CD14-positive monocyte (primary cell): ENCODE data around the gene PCED1A. TPM values are rescaled to one million over a fixed set of nuclear protein-coding genes. Genes with fewer than 3 reads are reported as not detected.

Experiments used
- DNase-seq, 3 donors: peaks; one replicate each; pipeline ENCODE4 v3.0.0-alpha.2; 2011 to 2022
- H2AFZ ChIP-seq: 2 replicates; pipeline ENCODE4 v1.6.0; 2012; ENCODE audit warnings: mild to moderate bottlenecking, low read depth, low read length, inconsistent platforms; ENCODE audit not compliant: insufficient read depth, poor library complexity, severe bottlenecking
- H3K27ac ChIP-seq, 2 donors: 1 replicate in 1 of 2; 2 replicates in 1 of 2; pipeline ENCODE4 v1.5.1; 2012 to 2013; ENCODE audit warnings: low read length in 2 of 2, control low read depth in 1 of 2, inconsistent platforms in 1 of 2, low read depth in 1 of 2, mild to moderate bottlenecking in 1 of 2
- H3K27me3 ChIP-seq, 2 donors: one replicate each; pipeline versions ENCODE4 v1.6.0 to v1.6.1; 2011 to 2013; ENCODE audit warnings: low read length in 2 of 2; ENCODE audit not compliant: control insufficient read depth in 2 of 2, insufficient read depth in 2 of 2
- H3K36me3 ChIP-seq, 2 donors: replicated peaks in 1 of 2; 1 replicate in 1 of 2; 2 replicates in 1 of 2; pipeline versions ENCODE4 v1.5.1 to v1.6.1; 2012 to 2013; ENCODE audit warnings: low read length in 2 of 2, control low read depth in 1 of 2, inconsistent platforms in 1 of 2, mild to moderate bottlenecking in 1 of 2; ENCODE audit not compliant: insufficient read depth in 2 of 2, control insufficient read depth in 1 of 2
- H3K4me1 ChIP-seq, 2 donors: 1 replicate in 1 of 2; 2 replicates in 1 of 2; pipeline versions ENCODE4 v1.5.1 to v1.6.1; 2012 to 2013; ENCODE audit warnings: low read length in 2 of 2, control low read depth in 1 of 2, inconsistent platforms in 1 of 2, mild to moderate bottlenecking in 1 of 2, moderate library complexity in 1 of 2; ENCODE audit not compliant: insufficient read depth in 2 of 2, control insufficient read depth in 1 of 2
- H3K4me2 ChIP-seq: replicated peaks from 2 replicates; pipeline ENCODE3; 2012; ENCODE audit warnings: low read length, moderate library complexity, mild to moderate bottlenecking; ENCODE audit not compliant: poor library complexity, severe bottlenecking; ENCODE audit errors: extremely low read depth
- H3K4me3 ChIP-seq, 3 experiments: fragments of 200-600 bp in 1 of 3; sonication (generic) in 1 of 3; replicated peaks in 1 of 3; 1 replicate in 2 of 3; 2 replicates in 1 of 3; pipeline ENCODE4 v1.5.1; 2011 to 2013; ENCODE audit warnings: low read length in 3 of 3, mild to moderate bottlenecking in 3 of 3, control low read depth in 2 of 3, low read depth in 2 of 3, inconsistent platforms in 1 of 3, moderate library complexity in 1 of 3
- H3K79me2 ChIP-seq: 2 replicates; pipeline ENCODE4 v1.6.0; 2012; ENCODE audit warnings: mild to moderate bottlenecking, control low read depth, inconsistent platforms, low read length, moderate library complexity; ENCODE audit not compliant: insufficient read depth
- H3K9ac ChIP-seq: 2 replicates; pipeline ENCODE4 v1.6.0; 2017; ENCODE audit warnings: low read length, mild to moderate bottlenecking; ENCODE audit not compliant: insufficient read depth, poor library complexity, severe bottlenecking
- H3K9me3 ChIP-seq, 2 donors: replicated peaks in 1 of 2; 1 replicate in 1 of 2; 2 replicates in 1 of 2; pipeline versions ENCODE4 v1.5.1 to v1.6.1; 2012 to 2013; ENCODE audit warnings: low read length in 2 of 2, control low read depth in 1 of 2; ENCODE audit not compliant: control insufficient read depth in 1 of 2, insufficient read depth in 1 of 2
- H4K20me1 ChIP-seq: 2 replicates; pipeline ENCODE4 v1.6.0; 2012; ENCODE audit warnings: mild to moderate bottlenecking, low read length, control low read depth, moderate library complexity; ENCODE audit not compliant: insufficient read depth
- H3K27ac Mint-ChIP-seq, 7 donors: one replicate each; pipeline ENCODE4 v1.8.0; 2020; ENCODE audit warnings: mild to moderate bottlenecking in 7 of 7, mixed read lengths in 7 of 7, moderate library complexity in 6 of 7, inconsistent platforms in 2 of 7
- H3K27me3 Mint-ChIP-seq, 3 donors: one replicate each; pipeline ENCODE4 v1.8.0; 2021 to 2022; ENCODE audit warnings: low read depth in 3 of 3, mild to moderate bottlenecking in 3 of 3, mixed read lengths in 3 of 3, moderate library complexity in 3 of 3, inconsistent platforms in 1 of 3
- H3K36me3 Mint-ChIP-seq, 2 donors: one replicate each; pipeline ENCODE4 v1.8.0; 2020; ENCODE audit warnings: mixed read lengths in 2 of 2, inconsistent platforms in 1 of 2, mild to moderate bottlenecking in 1 of 2
- H3K4me1 Mint-ChIP-seq: one replicate; pipeline ENCODE4 v1.8.0; 2020; ENCODE audit warnings: mild to moderate bottlenecking, mixed read lengths
- H3K4me3 Mint-ChIP-seq, 2 donors: one replicate each; pipeline ENCODE4 v1.8.0; 2020; ENCODE audit warnings: mild to moderate bottlenecking in 2 of 2, mixed read lengths in 2 of 2, moderate library complexity in 1 of 2
- H3K9me3 Mint-ChIP-seq, 7 donors: one replicate each; pipeline ENCODE4 v1.8.0; 2020 to 2022; ENCODE audit warnings: mixed read lengths in 7 of 7, mild to moderate bottlenecking in 6 of 7, moderate library complexity in 6 of 7, inconsistent platforms in 2 of 7
- CTCF ChIP-seq: fragments of 200-600 bp; IDR thresholded peaks from one replicate; pipeline ENCODE4 v1.8.0; 2022; ENCODE audit warnings: antibody characterized with exemption, mild to moderate bottlenecking
- WGBS: methylation state at CpG from one replicate; pipeline ENCODE4 v1.1.5; 2013; ENCODE audit warnings: missing lambda C conversion rate; ENCODE audit not compliant: insufficient coverage; 5-methylcytosine and 5-hydroxymethylcytosine counted together
- intact Hi-C, 2 donors: fragments of 100-400 bp; cut with micrococcal nuclease; formaldehyde crosslinking; loops; one replicate each; pipeline versions ENCODE4 v1.15.0 to v1.15.1; 2023
- polyA plus RNA-seq, 3 donors: library from polyadenylated mRNA; depleted of rRNA in 1 of 3; unstranded in 2 of 3; stranded (reverse) in 1 of 3; fragments of 300-500 nt in 2 of 3; fragments of >200 nt in 1 of 3; fragmentation: Illumina TruSeq in 2 of 3; gene quantifications; 1 replicate in 2 of 3; 2 replicates in 1 of 3; pipeline ENCODE4 v1.2.3, GENCODE V29; 2012 to 2021

Gene PCED1A
- polyA plus RNA-seq, 3 donors, result 9.1 to 85.2 (median 10.2) TPM

DNA sequence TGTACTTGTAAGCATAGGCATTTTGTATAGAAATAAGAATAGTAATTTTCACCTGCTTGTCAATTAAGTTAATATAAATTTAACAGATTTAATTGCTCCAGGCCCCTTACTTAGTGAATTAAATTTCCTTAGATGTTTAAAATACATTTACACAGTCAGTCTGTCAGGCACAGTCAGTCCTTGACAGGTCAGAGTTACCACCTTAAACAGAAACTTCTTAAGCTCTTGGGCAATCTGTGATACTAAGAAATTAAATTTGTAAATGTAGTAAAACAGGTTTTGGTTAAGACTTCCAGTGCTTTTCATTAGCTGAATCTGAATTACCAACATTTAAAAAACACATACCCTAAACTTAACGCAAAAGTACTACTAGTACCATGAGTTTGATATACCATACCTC lies 48.8 kb upstream of the PCED1A start:
- H2AFZ ChIP-seq, result no peak overlapping the region
- H3K9me3 Mint-ChIP-seq, result no peaks in the 10 kb centered on the region
- H3K4me1 Mint-ChIP-seq, result peaks cover 43% of the 10 kb centered on the region
- no peaks in the 10 kb centered on the region for H3K27me3 ChIP-seq
- no peak overlapping the region for H3K4me3 ChIP-seq
- H3K9ac ChIP-seq, result no peak overlapping the region
- H3K36me3 Mint-ChIP-seq, result peaks cover 3 to 7% of the 10 kb centered on the region in 2 donors
- H3K27ac ChIP-seq, result no peak overlapping the region
- H3K27ac Mint-ChIP-seq, result no peak overlapping the region
- intact Hi-C loops, result no loop called here
- H3K4me2 ChIP-seq, result no peak overlapping the region
- TF ChIP-seq CTCF, result no peak
- peaks cover 0 to 2% (median 0%) of the 10 kb centered on the region in 3 donors for H3K27me3 Mint-ChIP-seq
- no CpG with 5 or more reads among the region's 1 CpG for WGBS
- no peak for DNase-seq
- no peaks in the 10 kb centered on the region for H3K9me3 ChIP-seq
- peaks cover 92% of the 10 kb centered on the region for H4K20me1 ChIP-seq
- H3K79me2 ChIP-seq, result peaks cover 94% of the 10 kb centered on the region
- H3K4me3 Mint-ChIP-seq, result no peak overlapping the region
- peaks cover 0 to 9% of the 10 kb centered on the region in 2 donors for H3K36me3 ChIP-seq
- H3K4me1 ChIP-seq, result peaks cover 0 to 9% of the 10 kb centered on the region in 2 donors

GRCh38 chr20:2888224-2888955 lies 47.9 kb upstream of the PCED1A start:
- Histone ChIP-seq H3K27me3 (no peaks in the 10 kb centered on the region), H2AFZ (no peak overlapping the region), H3K4me1 (peaks cover 0 to 9% of the 10 kb centered on the region in 2 donors), H3K9ac (no peak overlapping the region), H3K9me3 (no peaks in the 10 kb centered on the region), H3K27ac (no peak overlapping the region), H3K4me3 (no peak overlapping the region), H3K36me3 (peaks cover 0 to 9% of the 10 kb centered on the region in 2 donors), H3K79me2 (peaks cover 98% of the 10 kb centered on the region), H4K20me1 (peaks cover 95% of the 10 kb centered on the region), H3K4me2 (no peak overlapping the region)
- Mint-ChIP-seq H3K4me3 (no peak overlapping the region), H3K27ac (no peak overlapping the region), H3K9me3 (no peaks in the 10 kb centered on the region), H3K27me3 (peaks cover 0 to 2% (median 0%) of the 10 kb centered on the region in 3 donors), H3K36me3 (peaks cover 3 to 7% of the 10 kb centered on the region in 2 donors), H3K4me1 (peaks cover 49% of the 10 kb centered on the region)
- no peak for DNase-seq
- intact Hi-C loops, result no loop called here
- 97% methylated on average over 3 of the region's 4 CpGs for WGBS
- TF ChIP-seq CTCF, result no peak
